ENCODE measurements around the gene TMEM187. TPM values are rescaled to one million over a fixed set of nuclear protein-coding genes. Genes with fewer than 3 reads are reported as not detected.

TMEM187 gene
- total RNA-seq, 1 donor from 2014 or later = 4.3 TPM

GRCh38 chrX:153926552-153926857 is 46.0 kb upstream of the TMEM187 start:
- DNase-seq (ENCODE audit: low read depth) = no peak
- TF ChIP-seq CTCF (conservative IDR thresholded peaks at IDR 0.05; ENCODE audit: low read depth, low read length) = no peak
- peak overlapping the region; percentile 69 for H3K4me3 ChIP-seq (ENCODE audit: low read depth, low read length)

GRCh38 chrX:153926858-153927671 is 45.5 kb upstream of the TMEM187 start:
- DNase-seq (ENCODE audit: low read depth) = no peak
- TF ChIP-seq CTCF (conservative IDR thresholded peaks at IDR 0.05; ENCODE audit: low read depth, low read length) = no peak

GRCh38 chrX:153927672-153927921 is 45.0 kb upstream of the TMEM187 start:
- H3K4me3 ChIP-seq (ENCODE audit: low read depth, low read length) = peak overlapping the region; percentile 69
- DNase-seq (ENCODE audit: low read depth) = no peak
- TF ChIP-seq CTCF (conservative IDR thresholded peaks at IDR 0.05; ENCODE audit: low read depth, low read length) = no peak

More at GRCh38 chrX:153926858-153927671, 45.5 kb upstream of the TMEM187 start:
- H3K4me3 ChIP-seq (ENCODE audit: low read depth, low read length) = peak overlapping the region; percentile 69

- peak; percentile 21 for TF ChIP-seq CTCF (conservative IDR thresholded peaks at IDR 0.05; ENCODE audit: low read depth, low read length)
- peak overlapping the region; percentile 69 for H3K4me3 ChIP-seq (ENCODE audit: low read depth, low read length)
- DNase-seq (ENCODE audit: low read depth) = peak; percentile 62
Measured at GRCh38 chrX:153927922-153928760, 44.4 kb upstream of the TMEM187 start.

GRCh38 chrX:153928846-153929245 is 43.7 kb upstream of the TMEM187 start:
- DNase-seq (ENCODE audit: low read depth) = no peak
- TF ChIP-seq CTCF (conservative IDR thresholded peaks at IDR 0.05; ENCODE audit: low read depth, low read length) = no peak
- H3K4me3 ChIP-seq (ENCODE audit: low read depth, low read length) = peak overlapping the region; percentile 47

GRCh38 chrX:153929576-153929975 is 43.0 kb upstream of the TMEM187 start:
- H3K4me3 ChIP-seq (ENCODE audit: low read depth, low read length) = no peak overlapping the region
- TF ChIP-seq CTCF (conservative IDR thresholded peaks at IDR 0.05; ENCODE audit: low read depth, low read length) = no peak
- DNase-seq (ENCODE audit: low read depth) = no peak

Data from epithelial cell of proximal tubule (primary cell).